Trophoblast cell (in vitro differentiated cells and primary cell): ENCODE measurements around the gene ORC3.

Experiments used
- DNase-seq, 2 donors: peaks; one replicate each; pipeline ENCODE4 v3.0.0-alpha.2; 2016
- H2AFZ ChIP-seq: 2 replicates; pipeline ENCODE4 v1.6.1; 2013; ENCODE audit warnings: low read length, moderate library complexity, mild to moderate bottlenecking; ENCODE audit not compliant: insufficient read depth, poor library complexity
- H2AK5ac ChIP-seq: 2 replicates; pipeline ENCODE4 v1.6.1; 2013; ENCODE audit warnings: mild to moderate bottlenecking, low read length
- H2BK120ac ChIP-seq: 2 replicates; pipeline ENCODE4 v1.6.1; 2013; ENCODE audit warnings: low read length, mild to moderate bottlenecking, moderate library complexity; ENCODE audit not compliant: insufficient read depth, poor library complexity
- H2BK12ac ChIP-seq: 2 replicates; pipeline ENCODE4 v1.6.1; 2013; ENCODE audit warnings: mild to moderate bottlenecking, low read length, moderate library complexity
- H2BK5ac ChIP-seq: 2 replicates; pipeline ENCODE4 v1.6.1; 2013; ENCODE audit warnings: low read length, low read depth, moderate library complexity, mild to moderate bottlenecking; ENCODE audit not compliant: poor library complexity
- H3K14ac ChIP-seq: 2 replicates; pipeline ENCODE4 v1.6.1; 2013; ENCODE audit warnings: mild to moderate bottlenecking, low read length
- H3K18ac ChIP-seq: 2 replicates; pipeline ENCODE4 v1.6.1; 2013; ENCODE audit warnings: mild to moderate bottlenecking, low read length
- H3K23ac ChIP-seq: 2 replicates; pipeline ENCODE4 v1.6.1; 2013; ENCODE audit warnings: low read length
- H3K27ac ChIP-seq: 2 replicates; pipeline ENCODE4 v1.5.1; 2013; ENCODE audit warnings: low read depth, mild to moderate bottlenecking, inconsistent platforms, low read length, moderate library complexity
- H3K27me3 ChIP-seq: 2 replicates; pipeline ENCODE4 v1.6.1; 2013; ENCODE audit warnings: inconsistent platforms, mild to moderate bottlenecking, low read length, moderate library complexity; ENCODE audit not compliant: insufficient read depth
- H3K36me3 ChIP-seq, 2 experiments: 1 replicate in 1 of 2; 2 replicates in 1 of 2; pipeline ENCODE4 v1.6.1; 2013; ENCODE audit warnings: low read length in 2 of 2, mild to moderate bottlenecking in 2 of 2, moderate library complexity in 1 of 2; ENCODE audit not compliant: insufficient read depth in 2 of 2, control insufficient read depth in 1 of 2
- H3K4ac ChIP-seq: 2 replicates; pipeline ENCODE4 v1.6.1; 2013; ENCODE audit warnings: low read depth, mild to moderate bottlenecking, low read length, moderate library complexity
- H3K4me1 ChIP-seq, 2 experiments: 1 replicate in 1 of 2; 2 replicates in 1 of 2; pipeline ENCODE4 v1.6.1; 2013; ENCODE audit warnings: low read length in 2 of 2, mild to moderate bottlenecking in 2 of 2, moderate library complexity in 1 of 2; ENCODE audit not compliant: insufficient read depth in 2 of 2, control insufficient read depth in 1 of 2
- H3K4me2 ChIP-seq: 2 replicates; pipeline ENCODE4 v1.6.1; 2013; ENCODE audit warnings: inconsistent platforms, mild to moderate bottlenecking, low read length, moderate library complexity
- H3K4me3 ChIP-seq: 2 replicates; pipeline ENCODE4 v1.5.1; 2013; ENCODE audit warnings: mild to moderate bottlenecking, low read depth, low read length, inconsistent platforms
- H3K79me1 ChIP-seq: one replicate; pipeline ENCODE4 v1.6.1; 2013; ENCODE audit warnings: low read length
- H3K79me2 ChIP-seq: 2 replicates; pipeline ENCODE4 v1.6.1; 2013; ENCODE audit warnings: low read length, mild to moderate bottlenecking; ENCODE audit not compliant: control insufficient read depth, insufficient read depth, poor library complexity
- H3K9ac ChIP-seq: 2 replicates; pipeline ENCODE4 v1.6.1; 2013; ENCODE audit warnings: mild to moderate bottlenecking, low read length
- H3K9me3 ChIP-seq: 2 replicates; pipeline ENCODE4 v1.6.1; 2013; ENCODE audit warnings: low read depth, mild to moderate bottlenecking, control low read depth, inconsistent platforms, low read length; ENCODE audit not compliant: insufficient read depth
- H4K12ac ChIP-seq: 2 replicates; pipeline ENCODE4 v1.6.1; 2013; ENCODE audit warnings: low read depth, mild to moderate bottlenecking, low read length, moderate library complexity
- H4K8ac ChIP-seq: 2 replicates; pipeline ENCODE4 v1.6.1; 2013; ENCODE audit warnings: low read depth, mild to moderate bottlenecking, low read length, moderate library complexity
- H4K91ac ChIP-seq: one replicate; pipeline ENCODE4 v1.6.1; 2013; ENCODE audit warnings: low read depth, mild to moderate bottlenecking, low read length, moderate library complexity
- WGBS: extraction: QIAGEN DNeasy Blood & Tissue Kit; methylation state at CpG from one replicate; pipeline ENCODE4 v1.1.7; 2013; ENCODE audit warnings: missing lambda C conversion rate; ENCODE audit not compliant: insufficient read length, insufficient coverage; ENCODE audit errors: extremely low coverage; 5-methylcytosine and 5-hydroxymethylcytosine counted together

The ORC3 gene

GRCh38 chr6:87572883-87573282 is 17.1 kb upstream of the ORC3 start:
- H3K4me2 ChIP-seq: no peak overlapping the region
- no peak for DNase-seq
- H3K18ac ChIP-seq: peak overlapping the region; percentile 45
- H3K27ac ChIP-seq: no peak overlapping the region
- H4K91ac ChIP-seq: no peak overlapping the region
- no peak overlapping the region for H4K12ac ChIP-seq
- H3K4me1 ChIP-seq: peaks cover 0 to 7% of the 10 kb centered on the region in 2 experiments
- H2AK5ac ChIP-seq: no peak overlapping the region
- no peak overlapping the region for H3K4me3 ChIP-seq
- no peak overlapping the region for H3K14ac ChIP-seq
- no peak overlapping the region for H2BK120ac ChIP-seq
- H3K23ac ChIP-seq: no peak overlapping the region
- H3K79me2 ChIP-seq: peaks cover 2% of the 10 kb centered on the region
- no peak overlapping the region for H2BK12ac ChIP-seq
- no peak overlapping the region for H2BK5ac ChIP-seq
- no peak overlapping the region for H2AFZ ChIP-seq
- peaks cover 4 to 6% of the 10 kb centered on the region in 2 experiments for H3K36me3 ChIP-seq
- no peaks in the 10 kb centered on the region for H3K27me3 ChIP-seq
- no peaks in the 10 kb centered on the region for H3K9me3 ChIP-seq
- H3K79me1 ChIP-seq: no peaks in the 10 kb centered on the region
- WGBS: no CpG with 5 or more reads among the region's 3 CpGs
- H3K9ac ChIP-seq: no peak overlapping the region
- H3K4ac ChIP-seq: peak overlapping the region; percentile 30
- no peak overlapping the region for H4K8ac ChIP-seq

DNA sequence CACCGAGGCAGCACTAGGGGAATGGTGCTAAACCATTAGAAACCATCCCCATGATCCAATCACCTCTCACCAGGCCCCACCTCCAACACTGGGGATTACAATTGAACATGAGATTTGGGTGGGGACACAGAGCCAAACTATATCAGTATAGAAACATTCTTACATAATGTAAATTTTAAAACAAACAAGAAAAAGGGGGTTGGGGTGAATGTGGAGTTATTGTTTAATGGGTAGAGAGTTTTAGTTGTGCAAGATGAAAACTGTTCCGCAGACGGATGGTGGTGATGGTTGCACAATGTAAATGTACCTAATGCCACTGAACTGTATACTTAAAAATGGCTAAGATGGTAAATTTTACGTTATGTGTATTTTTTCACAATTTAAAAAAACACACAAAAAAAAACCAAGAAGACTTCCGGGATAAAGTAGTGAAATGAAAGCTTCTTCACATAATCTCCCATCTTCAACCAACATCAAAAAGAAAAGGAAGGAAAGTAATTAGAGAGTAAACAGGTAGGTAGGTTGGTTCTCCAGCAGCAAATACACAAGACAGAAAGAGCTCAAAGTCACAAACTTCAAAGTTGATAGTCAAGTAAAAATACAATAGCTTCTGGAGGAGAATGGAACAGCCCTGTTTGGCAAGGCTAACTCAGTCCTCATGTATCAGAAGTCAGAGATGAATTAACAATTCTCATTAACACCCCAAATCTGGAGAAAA is 16.5 kb upstream of the ORC3 start:
- H3K27me3 ChIP-seq: no peaks in the 10 kb centered on the region
- 100% methylated on average over 2 of the region's 5 CpGs for WGBS

GRCh38 chr6:87574237-87574804 is 15.6 kb upstream of the ORC3 start:
- Histone ChIP-seq H4K12ac (no peak overlapping the region), H3K9me3 (no peaks in the 10 kb centered on the region), H3K18ac (no peak overlapping the region), H3K9ac (no peak overlapping the region), H2BK12ac (no peak overlapping the region), H3K23ac (no peak overlapping the region), H3K4ac (no peak overlapping the region), H3K4me2 (peak overlapping the region; percentile 3), H3K4me1 (peaks cover 0 to 7% of the 10 kb centered on the region in 2 experiments), H3K27me3 (no peaks in the 10 kb centered on the region), H4K8ac (no peak overlapping the region), H3K79me1 (no peaks in the 10 kb centered on the region), H3K4me3 (no peak overlapping the region), H3K79me2 (peaks cover 2% of the 10 kb centered on the region), H3K36me3 (peaks cover 2% of the 10 kb centered on the region in 2 experiments), H2BK120ac (no peak overlapping the region), H2BK5ac (no peak overlapping the region), H3K14ac (no peak overlapping the region), H2AFZ (no peak overlapping the region), H3K27ac (peak overlapping the region; percentile 39), H4K91ac (no peak overlapping the region), H2AK5ac (no peak overlapping the region)
- WGBS: no CpG with 5 or more reads among the region's 2 CpGs
- DNase-seq: no peak

More for the DNA sequence above, 16.5 kb upstream of the ORC3 start:
- Histone ChIP-seq H3K23ac (no peak overlapping the region), H3K18ac (peak overlapping the region; percentile 45), H3K79me2 (peaks cover 2% of the 10 kb centered on the region), H2AK5ac (no peak overlapping the region), H4K12ac (no peak overlapping the region), H3K9me3 (no peaks in the 10 kb centered on the region), H3K14ac (no peak overlapping the region), H3K4ac (peak overlapping the region; percentile 30), H3K36me3 (peaks cover 2% of the 10 kb centered on the region in 2 experiments), H2BK5ac (no peak overlapping the region), H3K4me3 (no peak overlapping the region), H2AFZ (no peak overlapping the region), H2BK12ac (no peak overlapping the region), H2BK120ac (no peak overlapping the region), H4K8ac (no peak overlapping the region), H3K4me2 (no peak overlapping the region), H3K27ac (no peak overlapping the region), H4K91ac (no peak overlapping the region), H3K79me1 (no peaks in the 10 kb centered on the region), H3K4me1 (peaks cover 0 to 7% of the 10 kb centered on the region in 2 experiments), H3K9ac (no peak overlapping the region)
- no peak for DNase-seq

DNA sequence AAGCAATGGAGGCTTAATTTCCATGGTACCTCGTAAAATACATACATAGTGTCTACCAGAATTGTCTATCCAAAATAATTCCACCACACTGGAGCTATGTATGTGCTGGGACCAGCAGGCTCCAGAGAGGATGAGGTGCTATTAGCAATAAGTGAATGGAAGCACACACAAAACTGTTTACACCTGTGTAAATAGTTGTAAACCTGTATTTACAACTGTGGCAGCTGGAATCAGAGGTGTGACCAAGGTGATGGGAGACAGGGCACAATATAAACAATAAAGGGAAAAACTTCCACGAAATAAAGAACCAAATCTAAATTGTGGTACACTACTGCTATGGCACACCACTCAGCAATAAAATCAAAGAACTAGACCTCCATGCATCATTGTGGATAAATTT is 14.5 kb upstream of the ORC3 start:
- no peak overlapping the region for H2BK120ac ChIP-seq
- H3K27me3 ChIP-seq: no peaks in the 10 kb centered on the region
- no peaks in the 10 kb centered on the region for H3K79me1 ChIP-seq
- no peak overlapping the region for H2AK5ac ChIP-seq
- H3K36me3 ChIP-seq: peaks cover 4 to 6% of the 10 kb centered on the region in 2 experiments
- no peak overlapping the region for H2AFZ ChIP-seq
- H4K8ac ChIP-seq: no peak overlapping the region
- no peak overlapping the region for H3K9ac ChIP-seq
- H3K79me2 ChIP-seq: peaks cover 4% of the 10 kb centered on the region
- H3K27ac ChIP-seq: peak overlapping the region; percentile 32
- peaks cover 0 to 7% of the 10 kb centered on the region in 2 experiments for H3K4me1 ChIP-seq
- WGBS: no CpG with 5 or more reads among the region's 2 CpGs
- H3K4me3 ChIP-seq: no peak overlapping the region
- H4K91ac ChIP-seq: no peak overlapping the region
- no peak overlapping the region for H2BK12ac ChIP-seq
- H3K23ac ChIP-seq: no peak overlapping the region
- H3K9me3 ChIP-seq: no peaks in the 10 kb centered on the region
- H3K14ac ChIP-seq: no peak overlapping the region
- no peak for DNase-seq
- no peak overlapping the region for H2BK5ac ChIP-seq
- no peak overlapping the region for H3K18ac ChIP-seq
- no peak overlapping the region for H3K4me2 ChIP-seq
- H3K4ac ChIP-seq: no peak overlapping the region
- H4K12ac ChIP-seq: no peak overlapping the region
